Tibial artery (tissue), 4 donors: ENCODE measurements around the gene MFAP1.
"Not testable (repeated sequence)": the region's sequence is repeated elsewhere in the genome, so short reads cannot be mapped to it uniquely, and the experiment has no call there.

Source experiments
- DNase-seq, 2 donors: peaks; one replicate each; pipeline ENCODE4 v3.0.0-alpha.2; 2019
- H3K27ac ChIP-seq, 2 donors: fragments of 200-600 bp; sonication (generic) in 1 of 2; 1 replicate in 1 of 2; 2 replicates in 1 of 2; pipeline ENCODE4 v1.5.1; 2018 to 2019; ENCODE audit warnings: mild to moderate bottlenecking in 1 of 2
- H3K27me3 ChIP-seq, 2 donors: fragments of 200-600 bp; sonication (generic) in 1 of 2; one replicate each; pipeline versions ENCODE4 v1.5.1 to v1.6.0; 2016 to 2019
- H3K36me3 ChIP-seq, 3 donors: fragments of 200-600 bp; sonication (generic) in 2 of 3; one replicate each; pipeline ENCODE4 v1.5.1; 2016 to 2019; ENCODE audit warnings: mild to moderate bottlenecking in 2 of 3
- H3K4me1 ChIP-seq, 4 donors: fragments of 200-600 bp; sonication (generic) in 2 of 4; 1 replicate in 3 of 4; 2 replicates in 1 of 4; pipeline ENCODE4 v1.5.1; 2016 to 2019
- H3K4me3 ChIP-seq, 2 donors: fragments of 200-600 bp; sonication (generic) in 1 of 2; 1 replicate in 1 of 2; 2 replicates in 1 of 2; pipeline ENCODE4 v1.5.1; 2018 to 2019; ENCODE audit warnings: mild to moderate bottlenecking in 2 of 2
- H3K9me3 ChIP-seq, 3 donors: fragments of 200-600 bp; sonication (generic) in 1 of 3; one replicate each; pipeline ENCODE4 v1.5.1; 2016 to 2019
- CTCF ChIP-seq, 2 experiments: fragments of 200-600 bp in 1 of 2; fragments of 450-650 bp in 1 of 2; IDR thresholded peaks; one replicate each; pipeline ENCODE4 v1.5.1; 2017 to 2019; ENCODE audit warnings: antibody characterized with exemption in 2 of 2, mild to moderate bottlenecking in 1 of 2, moderate library complexity in 1 of 2
- intact Hi-C: fragments of 100-400 bp; cut with DNase I; formaldehyde crosslinking; loops from one replicate; pipeline ENCODE4 v1.15.0; 2023; ENCODE audit warnings: low total_unique reads

Gene MFAP1

GRCh38 chr15:43845421-43845820 lies 20.9 kb upstream of the MFAP1 start:
- intact Hi-C loops, result no loop called here
- H3K36me3 ChIP-seq, result peaks cover 7 to 36% (median 20%) of the 10 kb centered on the region in 3 donors

GRCh38 chr15:43832485-43832884 lies 8.0 kb upstream of the MFAP1 start:
- H3K27me3 ChIP-seq, H3K27ac ChIP-seq, H3K4me3 ChIP-seq, intact Hi-C loops, H3K4me1 ChIP-seq, H3K9me3 ChIP-seq, DNase-seq: not testable (repeated sequence)
- peaks cover 0 to 13% (median 12%) of the 10 kb centered on the region in 3 donors for H3K36me3 ChIP-seq

More at GRCh38 chr15:43845421-43845820, 20.9 kb upstream of the MFAP1 start:
- Histone ChIP-seq H3K4me3 (no peak overlapping the region), H3K27ac (no peak overlapping the region), H3K9me3 (no peaks in the 10 kb centered on the region), H3K4me1 (no peaks in the 10 kb centered on the region), H3K27me3 (no peaks in the 10 kb centered on the region)
- TF ChIP-seq CTCF (IDR thresholded peaks at IDR 0.05), result no peak
- DNase-seq, result no peak

- peaks cover 0 to 14% (median 7%) of the 10 kb centered on the region in 4 donors for H3K4me1 ChIP-seq
- H3K4me3 ChIP-seq, H3K27me3 ChIP-seq, DNase-seq, H3K9me3 ChIP-seq, intact Hi-C loops, H3K27ac ChIP-seq: not testable (repeated sequence)
- peaks cover 0 to 13% (median 12%) of the 10 kb centered on the region in 3 donors for H3K36me3 ChIP-seq
Observed at GRCh38 chr15:43831519-43832052, 7.1 kb upstream of the MFAP1 start.

DNA sequence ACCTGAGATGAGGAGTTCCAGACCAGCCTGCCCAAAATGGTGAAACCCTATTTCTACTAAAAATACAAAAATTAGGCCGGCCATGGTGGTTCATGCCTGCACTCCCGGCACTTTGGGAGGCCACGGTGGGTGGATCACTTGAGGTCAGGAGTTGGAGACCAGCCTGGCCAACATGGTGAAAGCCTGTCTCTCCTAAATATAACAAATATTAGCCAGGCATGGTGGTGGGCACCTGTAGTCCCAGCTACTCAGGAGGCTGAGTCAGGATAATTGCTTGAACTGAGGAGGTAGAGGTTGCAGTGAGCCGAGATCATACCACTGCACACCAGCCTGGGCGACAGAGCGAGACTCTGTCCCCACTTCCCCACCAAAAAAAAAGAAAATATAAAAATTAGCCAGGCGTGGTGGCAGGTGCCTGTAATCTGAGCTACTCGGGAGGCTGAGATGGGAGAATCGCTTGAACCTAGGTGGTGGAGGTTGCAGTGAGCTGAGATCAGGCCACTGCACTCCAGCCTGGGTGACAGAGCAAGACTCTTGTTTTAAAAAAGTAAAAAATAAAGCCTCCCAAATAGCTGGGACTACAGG lies 6.3 kb upstream of the MFAP1 start:
- H3K9me3 ChIP-seq, DNase-seq, H3K27ac ChIP-seq, intact Hi-C loops, H3K27me3 ChIP-seq, H3K4me3 ChIP-seq: not testable (repeated sequence)
- H3K36me3 ChIP-seq, result peaks cover 0 to 11% (median 4%) of the 10 kb centered on the region in 3 donors
- peaks cover 0 to 21% (median 12%) of the 10 kb centered on the region in 4 donors for H3K4me1 ChIP-seq

DNA sequence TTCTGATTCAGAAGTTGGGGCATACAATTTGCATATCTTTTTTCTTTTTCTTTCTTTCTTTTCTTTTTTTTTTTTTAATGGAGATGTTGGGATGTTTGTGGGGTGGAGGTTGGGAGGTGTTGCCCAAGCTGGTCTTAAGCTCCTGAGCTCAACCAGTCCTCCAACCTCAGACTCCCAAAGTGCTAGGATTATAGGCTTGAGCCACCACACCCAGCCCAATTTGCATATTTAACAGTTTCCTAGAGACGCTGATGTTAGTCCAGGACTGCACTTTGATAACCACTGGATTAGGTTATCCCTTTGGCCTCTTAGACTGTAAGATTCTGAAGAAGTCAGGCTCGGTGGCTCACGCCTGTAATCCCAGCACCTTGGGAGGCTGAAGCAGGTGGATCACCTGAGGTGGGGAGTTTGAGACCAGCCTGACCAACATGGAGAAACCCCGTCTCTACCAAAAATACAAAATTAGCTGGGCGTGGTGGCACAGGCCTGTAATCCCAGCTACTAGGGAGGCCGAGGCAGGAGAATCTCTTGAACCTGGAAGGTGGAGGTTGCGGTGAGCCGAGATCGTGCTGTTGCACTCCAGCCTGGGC lies 5.6 kb upstream of the MFAP1 start:
- peaks cover 0 to 22% (median 12%) of the 10 kb centered on the region in 4 donors for H3K4me1 ChIP-seq
- DNase-seq, intact Hi-C loops, H3K36me3 ChIP-seq, H3K27ac ChIP-seq, H3K27me3 ChIP-seq, H3K9me3 ChIP-seq, H3K4me3 ChIP-seq: not testable (repeated sequence)

DNA sequence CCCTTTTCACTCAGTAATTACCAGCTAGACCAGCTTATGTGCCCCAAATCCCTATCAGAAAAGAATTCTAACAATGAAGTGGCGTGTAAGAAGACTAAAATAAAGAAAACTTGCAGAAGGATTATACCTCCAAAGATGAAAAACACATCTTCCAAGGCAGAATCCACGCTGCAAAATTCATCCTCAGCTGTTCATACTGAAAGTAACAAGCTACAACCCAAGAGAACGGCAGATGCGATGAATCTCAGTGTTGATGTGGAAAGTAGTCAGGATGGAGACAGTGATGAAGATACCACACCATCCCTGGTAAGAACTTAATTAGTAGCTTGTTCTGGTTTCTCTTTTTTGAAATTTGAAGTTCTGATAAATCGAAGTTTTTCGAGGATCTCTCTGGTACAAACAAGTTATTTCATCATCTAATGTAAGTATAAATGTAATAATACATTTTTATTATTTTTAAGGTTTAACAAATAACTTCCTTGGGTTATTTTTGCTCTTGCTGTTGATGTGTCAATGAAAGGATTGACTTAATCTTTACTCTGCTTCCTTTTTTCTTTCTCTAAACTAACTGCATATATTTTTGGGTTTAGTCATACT lies 3.7 kb upstream of the MFAP1 start:
- intact Hi-C loops, result no loop called here
- DNase-seq, result no peak
- no peaks in the 10 kb centered on the region for H3K36me3 ChIP-seq
- no peaks in the 10 kb centered on the region for H3K9me3 ChIP-seq
- peak overlapping the region; percentile 65 to 78 for H3K27ac ChIP-seq
- peaks cover 4 to 33% (median 19%) of the 10 kb centered on the region in 4 donors for H3K4me1 ChIP-seq
- TF ChIP-seq CTCF (IDR thresholded peaks at IDR 0.05), result no peak
- H3K27me3 ChIP-seq, result no peaks in the 10 kb centered on the region
- H3K4me3 ChIP-seq, result no peak overlapping the region

GRCh38 chr15:43826508-43827341 lies 2.2 kb upstream of the MFAP1 start, which contains the start of gene WDR76:
WDR76 (plus strand) TSS chr15:43827002; CDS start chr15:43827033, 31 bp downstream.
- no peaks in the 10 kb centered on the region for H3K27me3 ChIP-seq
- H3K4me3 ChIP-seq, result peak within 1 kb of the TSS; percentile 58 to 59
- H3K27ac ChIP-seq, result peak within 1 kb of the TSS; percentile 65 to 78
- no peak for TF ChIP-seq CTCF (IDR thresholded peaks at IDR 0.05)
- DNase-seq, result peak; percentile 87 to 89
- H3K36me3 ChIP-seq, result no peaks in the 10 kb centered on the region
- no peaks in the 10 kb centered on the region for H3K9me3 ChIP-seq
- intact Hi-C loops, result no loop called here
- H3K4me1 ChIP-seq, result peaks cover 4 to 48% (median 27%) of the 10 kb centered on the region in 4 donors
